NCI-H128 (cell line): ENCODE measurements around the gene FBLN7.

Experiments
- DNase-seq: peaks from one replicate; lab custom pipeline; 2025; ENCODE audit not compliant: unreplicated experiment; lab: John Stamatoyannopoulos, UW

The FBLN7 gene

DNA sequence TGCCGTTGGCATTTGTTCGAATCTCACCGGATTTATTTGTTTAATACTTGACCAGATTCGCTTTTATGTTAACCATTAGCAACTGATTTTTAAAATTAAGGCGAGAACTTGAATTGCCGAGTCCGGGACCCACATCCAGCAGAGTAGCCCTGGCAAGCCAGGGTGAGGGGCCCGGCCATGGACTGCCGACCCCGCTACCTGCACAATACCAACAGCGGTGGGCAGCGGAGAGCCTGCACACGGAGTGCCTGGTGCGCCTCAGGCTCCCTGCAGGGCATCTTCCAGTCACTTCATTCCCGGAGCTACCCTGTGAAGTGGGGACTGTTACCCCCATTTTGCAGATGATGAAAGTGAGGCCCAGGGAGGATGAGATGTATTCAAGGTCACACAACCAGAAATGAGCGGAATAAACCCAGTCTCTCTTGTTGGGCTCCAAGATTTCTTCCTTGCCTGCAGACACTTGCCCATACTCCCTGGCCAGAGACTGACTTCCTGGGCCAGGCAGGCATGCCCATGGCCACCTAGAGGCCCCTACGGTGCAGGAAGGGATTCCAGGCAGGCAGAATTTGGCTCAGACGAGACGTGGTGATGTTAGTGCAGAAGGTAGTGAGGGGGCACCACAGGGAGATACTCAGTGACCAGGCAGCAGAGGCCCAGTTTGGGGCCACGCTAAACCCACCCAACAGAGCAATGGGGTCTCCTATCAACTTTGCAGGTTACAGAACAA lies 2.9 kb downstream of the FBLN7 start:
- no peak for DNase-seq

GRCh38 chr2:112141626-112142007 lies 3.4 kb downstream of the FBLN7 start:
- DNase-seq, result peak; percentile 17

GRCh38 chr2:112142525-112143078 lies 4.4 kb downstream of the FBLN7 start:
- no peak for DNase-seq

DNA sequence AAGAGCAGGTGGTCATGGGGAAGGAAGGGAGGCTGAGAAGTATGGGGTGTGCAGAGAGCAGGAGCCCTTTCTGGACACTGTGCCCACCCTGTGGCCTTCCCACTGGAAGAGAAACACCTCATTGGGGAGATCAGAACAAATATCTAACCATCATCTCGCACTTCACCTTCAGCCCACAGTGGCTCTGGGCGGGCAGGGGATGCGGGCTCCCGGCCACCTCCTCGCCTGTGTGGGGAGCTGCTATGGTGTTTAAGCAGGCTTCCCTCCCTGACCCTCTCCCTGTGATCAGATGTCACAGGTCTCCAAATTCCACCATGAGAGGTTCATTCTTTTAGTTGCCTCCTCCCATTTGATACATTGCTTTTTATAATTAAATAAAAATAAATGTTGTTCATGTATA lies 5.0 kb downstream of the FBLN7 start:
- no peak for DNase-seq

DNA sequence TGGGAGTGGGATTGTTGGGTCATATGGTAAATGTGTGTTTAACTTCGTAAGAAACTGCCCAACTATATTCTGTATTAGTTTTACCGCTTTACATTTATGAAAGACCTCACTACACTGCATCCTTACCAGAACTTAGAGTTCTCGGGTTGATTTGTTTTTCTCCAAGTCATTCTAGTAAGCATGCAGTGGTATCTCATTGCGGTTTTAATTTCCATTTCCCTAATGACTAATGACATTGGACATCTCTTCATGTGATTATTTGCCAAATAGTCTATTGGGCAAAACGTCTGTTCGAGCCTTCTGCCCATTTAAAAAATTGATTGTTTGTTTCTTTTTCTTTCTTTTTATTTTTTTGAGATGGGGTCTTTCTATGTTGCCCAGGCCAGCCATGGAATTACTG lies 6.8 kb downstream of the FBLN7 start:
- DNase-seq, result no peak

DNA sequence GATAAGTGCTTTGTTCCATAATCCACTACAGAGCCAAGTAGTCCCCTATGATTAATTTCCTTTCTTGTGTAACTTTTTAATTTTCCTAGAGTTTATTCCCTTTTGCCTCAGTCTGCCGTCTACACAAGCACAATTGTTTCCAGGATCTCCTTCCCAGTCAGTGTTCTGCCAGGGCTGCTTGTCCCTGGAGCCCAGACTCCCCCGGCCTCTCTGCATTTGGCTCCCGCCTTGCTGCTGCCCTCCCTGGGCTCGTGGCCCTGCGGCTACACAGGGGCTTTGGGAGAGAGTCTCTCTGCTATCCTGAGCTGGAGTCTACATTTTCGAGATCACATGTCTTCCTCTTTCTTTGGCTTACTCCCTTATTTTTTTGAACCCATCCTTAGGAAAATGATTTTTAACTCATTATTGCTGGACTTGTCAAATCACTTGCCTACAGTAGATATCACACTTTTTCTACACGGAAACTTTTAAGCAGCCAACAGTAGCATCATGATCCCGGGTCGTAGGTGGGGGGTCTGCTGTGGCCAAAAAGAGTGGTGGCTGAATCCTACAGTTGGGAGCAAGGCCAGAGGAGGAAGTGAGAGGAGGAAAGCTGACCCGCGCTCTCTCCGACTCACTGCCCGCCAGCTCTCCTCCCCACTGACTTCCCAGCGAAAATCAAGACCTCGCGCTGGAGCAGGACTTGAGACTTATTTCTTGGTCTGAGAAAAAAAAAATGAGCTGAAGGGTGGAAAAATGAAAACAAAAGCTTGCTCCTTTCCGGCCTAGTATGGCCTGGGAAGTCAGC lies 9.4 kb downstream of the FBLN7 start:
- DNase-seq, result no peak

- DNase-seq, result no peak
These were observed 10.3 kb downstream of the FBLN7 start for GRCh38 chr2:112148477-112148876.

DNA sequence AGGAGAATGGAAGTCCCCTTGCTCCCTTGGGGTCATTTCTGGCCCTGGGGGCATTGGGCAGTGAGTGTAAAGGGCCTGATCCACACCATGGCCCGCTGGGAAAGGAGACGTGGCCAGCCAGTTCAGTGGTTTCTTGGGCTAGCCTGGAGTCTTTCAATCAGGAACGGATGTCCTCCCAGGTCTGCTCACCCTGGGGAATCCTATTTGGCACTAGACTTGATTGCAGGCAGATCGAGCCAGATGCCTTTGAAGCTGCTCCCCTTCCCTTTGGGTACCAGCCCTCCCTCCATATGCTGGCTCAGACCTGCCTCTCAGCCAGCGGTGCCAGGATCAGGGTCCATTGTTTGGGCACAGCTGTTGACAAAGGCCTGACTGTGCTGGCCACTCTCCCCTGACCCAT lies 11.0 kb downstream of the FBLN7 start:
- no peak for DNase-seq

GRCh38 chr2:112149866-112150435 lies 11.8 kb downstream of the FBLN7 start:
- no peak for DNase-seq

- no peak for DNase-seq
These were observed 12.3 kb downstream of the FBLN7 start for GRCh38 chr2:112150447-112150846.

DNA sequence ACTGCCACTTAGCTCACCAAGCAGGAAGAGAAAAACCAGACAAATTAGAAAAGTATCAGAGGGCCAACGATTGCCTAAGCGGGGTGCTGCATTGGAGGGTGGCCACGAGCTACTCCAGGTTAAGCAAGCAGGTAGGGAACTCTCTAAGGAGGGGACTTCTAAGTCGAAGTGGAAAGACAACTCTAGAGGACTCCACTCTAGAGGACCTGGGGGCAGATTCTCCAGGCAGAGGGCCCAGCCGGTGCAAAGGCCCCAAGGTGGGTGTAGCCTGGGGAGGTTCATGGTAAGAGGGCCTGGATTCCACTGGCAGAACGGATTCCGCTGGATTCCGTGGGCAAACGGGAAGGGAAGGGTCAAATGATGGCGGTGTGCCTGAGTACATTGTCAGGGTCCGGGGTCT lies 12.7 kb downstream of the FBLN7 start:
- no peak for DNase-seq

DNA sequence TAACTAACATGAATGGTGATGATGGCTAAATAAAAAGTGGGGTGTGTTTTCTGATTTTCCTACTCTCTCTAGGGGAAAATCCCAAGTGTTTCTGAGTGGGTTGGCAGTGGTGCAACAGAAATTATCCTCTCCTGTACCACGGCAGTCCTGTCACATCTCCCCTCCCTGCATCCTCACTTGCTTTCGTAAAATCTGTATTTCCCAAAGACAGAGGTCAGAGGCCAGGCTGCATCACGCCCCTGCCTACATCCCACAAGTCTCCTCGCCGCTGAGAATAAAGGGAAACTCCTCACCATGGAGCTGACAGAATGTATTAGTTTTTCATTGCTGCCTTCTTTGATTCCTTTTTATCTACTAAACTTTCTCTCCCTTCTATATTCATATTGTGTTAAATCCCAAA lies 13.1 kb downstream of the FBLN7 start:
- DNase-seq, result no peak

GRCh38 chr2:112151701-112152440 lies 13.7 kb downstream of the FBLN7 start:
- DNase-seq, result no peak

DNA sequence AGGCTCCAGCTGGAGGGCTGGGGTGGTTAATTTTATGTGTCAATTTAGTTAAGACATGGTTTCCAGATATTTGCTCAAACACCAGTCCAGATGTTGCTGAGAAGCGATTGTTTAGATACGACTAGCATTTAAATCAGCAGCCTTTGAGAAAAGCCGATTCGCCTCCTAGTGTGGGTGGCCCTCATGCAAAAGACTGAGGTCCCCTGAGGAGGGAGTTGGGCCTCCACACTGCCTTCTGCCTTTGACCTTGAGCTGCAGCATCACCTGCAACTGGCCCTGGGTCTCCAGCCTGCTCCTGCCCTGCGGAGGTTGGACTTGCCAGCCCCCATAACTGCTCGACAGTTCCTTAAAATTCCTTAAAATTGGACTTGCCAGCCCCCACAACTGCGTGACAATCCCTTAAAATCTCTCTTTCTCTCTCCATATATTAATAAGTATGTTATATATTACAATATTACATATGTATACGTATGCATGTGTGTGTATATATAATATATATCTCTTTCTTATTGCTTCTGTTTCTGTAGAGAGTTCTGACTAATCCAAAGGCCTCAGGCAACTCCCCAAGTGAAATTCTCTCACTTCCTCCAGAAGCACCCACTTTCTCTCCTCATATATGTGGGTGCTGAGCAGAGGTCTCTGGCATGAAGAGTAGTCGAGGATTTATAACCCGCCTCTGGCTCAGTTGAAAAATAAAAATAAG lies 14.4 kb downstream of the FBLN7 start:
- no peak for DNase-seq

DNA sequence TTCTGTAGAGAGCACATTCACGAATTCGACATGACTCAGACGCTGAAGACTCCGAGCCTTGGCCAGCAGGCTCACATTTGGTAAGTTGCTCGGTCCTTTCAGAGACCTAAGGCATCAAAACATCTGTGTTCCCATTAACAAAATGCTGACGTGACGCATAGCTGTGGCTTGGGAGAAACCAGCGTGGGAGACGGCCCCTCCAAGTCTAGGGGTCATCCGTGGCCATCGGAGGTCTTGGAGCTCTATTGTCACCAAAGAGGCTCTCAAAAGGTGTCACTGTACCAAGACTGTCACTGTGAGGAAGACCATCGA lies 14.9 kb downstream of the FBLN7 start:
- DNase-seq, result no peak

- DNase-seq, result no peak
These were observed 15.3 kb downstream of the FBLN7 start for GRCh38 chr2:112153501-112153900.

- DNase-seq, result no peak
These were observed 16.3 kb downstream of the FBLN7 start for GRCh38 chr2:112154246-112155117.

GRCh38 chr2:112155331-112156151 lies 17.4 kb downstream of the FBLN7 start:
- no peak for DNase-seq
